ENCODE results near the gene RNF149. TPM values are rescaled to one million over a fixed set of nuclear protein-coding genes. Genes with fewer than 3 reads are reported as not detected.
"Not testable (repeated sequence)": the region's sequence is repeated elsewhere in the genome, so short reads cannot be mapped to it uniquely, and the experiment has no call there.

Gene RNF149
- total and polyA plus RNA-seq, 9 of the 15 experiments (the other 6 are each of a cell fraction or from before 2014, with no cell fraction given): 9.0 to 31.5 (median 22.8) TPM

DNA sequence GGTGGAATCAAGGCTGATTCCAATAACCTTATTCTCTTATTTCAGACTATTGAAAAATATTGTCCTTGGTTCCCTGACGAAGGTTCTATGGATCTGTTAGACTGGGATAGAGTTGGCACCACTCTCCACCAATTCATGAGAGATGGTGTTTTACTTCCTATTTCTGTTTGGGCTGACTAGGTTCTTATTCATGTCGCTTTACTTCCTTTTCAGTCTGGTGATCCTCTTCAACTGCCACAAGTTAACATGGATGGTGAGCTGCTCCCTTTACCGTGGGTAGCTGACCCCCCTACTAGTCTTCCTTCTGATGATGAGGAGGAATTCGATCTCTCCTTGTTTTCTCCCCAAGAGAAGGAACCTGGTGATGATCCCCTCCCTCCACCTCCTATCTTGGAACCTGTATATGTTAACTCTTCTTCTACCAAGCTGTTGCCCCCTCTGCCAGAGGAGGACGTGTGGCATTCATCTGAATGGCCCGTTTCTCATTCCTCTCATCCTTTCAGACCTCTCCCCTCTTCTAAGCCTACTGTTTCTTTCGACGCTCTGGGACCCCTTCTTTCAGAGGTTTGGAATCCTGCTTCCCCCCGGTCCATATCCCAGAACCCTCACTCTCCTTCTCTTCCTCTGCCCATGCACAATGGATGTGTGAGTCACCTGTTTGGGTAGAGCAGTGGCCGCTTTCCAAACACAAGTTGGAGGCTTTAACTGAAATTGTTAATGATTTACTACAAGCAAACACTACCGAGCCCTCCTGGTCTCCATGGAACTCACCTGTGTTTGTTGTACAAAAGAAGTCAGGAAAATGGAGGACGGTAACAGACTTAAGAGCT, 69.4 kb downstream of the RNF149 start (continued):
- TF ChIP-seq EWSR1 (IDR thresholded peaks at IDR 0.05; ENCODE audit: borderline replicate concordance, low read depth, partially characterized antibody): no peak
- TF ChIP-seq ZKSCAN3 (CRISPR knock-in tag; IDR thresholded peaks at IDR 0.05): no peak

DNA sequence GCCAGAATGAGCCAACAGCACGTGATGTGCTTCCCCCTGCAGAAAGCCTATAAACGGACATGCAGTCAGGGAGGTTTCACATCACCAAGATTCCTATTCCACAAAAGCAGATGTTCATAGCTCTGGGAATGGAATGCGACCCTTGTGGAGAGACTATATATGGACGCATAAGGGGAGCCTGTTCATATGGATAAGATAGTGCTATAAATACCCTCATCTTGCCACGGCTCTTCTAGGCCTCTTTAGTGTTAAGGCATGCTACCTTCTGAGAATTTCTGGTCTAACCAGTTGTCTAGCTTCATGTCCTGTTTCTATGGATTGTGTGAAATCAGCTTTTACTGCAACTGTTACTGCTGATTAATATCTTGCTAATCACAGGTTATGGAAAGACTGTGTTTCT, 70.6 kb downstream of the RNF149 start:
- H4K20me1 ChIP-seq (replicated peaks; ENCODE audit: control insufficient read depth, insufficient read depth, low read length); H3K9ac ChIP-seq (ENCODE audit: insufficient read depth in 1 of 2, low read depth in 2 of 2, low read length in 2 of 2); H3K4me1 ChIP-seq (replicated peaks in 1 of 2; ENCODE audit: control insufficient read depth in 2 of 2, insufficient read depth in 2 of 2, low read length in 2 of 2); in situ Hi-C loops (cut with MboI); BruUV-seq (replicated peaks); H3K36me3 ChIP-seq (ENCODE audit: control insufficient read depth, insufficient read depth, low read length); POLR2A ChIA-PET; H3K27me3 ChIP-seq (ENCODE audit: control insufficient read depth in 2 of 2, insufficient read depth in 2 of 2, low read length in 2 of 2); H3K4me3 ChIP-seq; H3K4me2 ChIP-seq (ENCODE audit: insufficient read depth, low read length); H3K27ac ChIP-seq (ENCODE audit: extremely low read depth, low read depth, low read length); H3K9me1 ChIP-seq (ENCODE audit: control insufficient read depth, insufficient read depth, low read length); H3K79me2 ChIP-seq (ENCODE audit: control insufficient read depth, insufficient read depth, low read length); DNase-seq (ENCODE audit: extremely low read depth in 1 of 4, low spot score in 3 of 4); FAIRE-seq; intact Hi-C loops (cut with micrococcal nuclease); ATAC-seq; CTCF ChIA-PET (ENCODE audit: low intra/inter-chr PET ratio): not testable (repeated sequence)
- TF ChIP-seq TCF3 (CRISPR knock-in tag; IDR thresholded peaks at IDR 0.05) (0 out of 2 replicates have a peak, but pooled peaks have one; percentile 15), MEF2A (IDR thresholded peaks at IDR 0.05; ENCODE audit: control insufficient read depth, low read depth, low read length) (peak; percentile 60; the same call in 1 of the 2 replicates)
- WGBS (ENCODE audit: insufficient coverage, low coverage, missing lambda C conversion rate): 27% methylated on average over 5 of the region's 5 CpGs
- Histone ChIP-seq H2AFZ (ENCODE audit: low read depth, low read length) (0 out of 2 replicates have a peak overlapping the region, but pooled peaks have one; percentile 20), H3K9me3 (replicated peaks; ENCODE audit: control insufficient read depth, insufficient read depth, low read depth, low read length) (peaks cover 17% of the 10 kb centered on the region)
